Measurements from ENCODE around the gene SMNDC1. TPM values are rescaled to one million over a fixed set of nuclear protein-coding genes. Genes with fewer than 3 reads are reported as not detected.

The SMNDC1 gene
- total RNA-seq, 4 donors from 2014 or later = 9.7 to 17.0 (median 13.1) TPM

DNA sequence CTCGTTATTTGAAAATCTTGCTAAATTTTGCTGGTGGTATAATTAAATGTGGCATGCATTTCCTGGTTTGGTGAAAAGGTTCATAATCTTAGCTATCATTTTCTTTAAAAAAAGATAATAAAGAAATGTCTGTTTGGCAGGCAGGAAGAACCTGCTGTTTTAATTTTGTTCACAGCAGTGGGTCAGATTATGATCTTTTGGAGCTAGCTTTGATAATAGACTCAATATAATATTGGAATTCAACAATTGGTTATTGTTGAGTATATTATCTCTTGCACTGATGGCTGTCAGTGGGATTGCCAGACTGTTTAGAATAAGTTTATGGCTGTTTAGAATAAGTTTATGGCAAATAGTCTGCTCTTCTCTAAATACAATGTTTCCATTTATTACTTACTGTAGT is 62.2 kb downstream of the SMNDC1 start:
- TF ChIP-seq EP300 (IDR thresholded peaks at IDR 0.05) (no peak), POLR2AphosphoS5 (IDR thresholded peaks at IDR 0.05) (no peak), POLR2A (IDR thresholded peaks at IDR 0.05; ENCODE audit: low read depth) (no peak)
- TF ChIP-seq, protein P1, sequence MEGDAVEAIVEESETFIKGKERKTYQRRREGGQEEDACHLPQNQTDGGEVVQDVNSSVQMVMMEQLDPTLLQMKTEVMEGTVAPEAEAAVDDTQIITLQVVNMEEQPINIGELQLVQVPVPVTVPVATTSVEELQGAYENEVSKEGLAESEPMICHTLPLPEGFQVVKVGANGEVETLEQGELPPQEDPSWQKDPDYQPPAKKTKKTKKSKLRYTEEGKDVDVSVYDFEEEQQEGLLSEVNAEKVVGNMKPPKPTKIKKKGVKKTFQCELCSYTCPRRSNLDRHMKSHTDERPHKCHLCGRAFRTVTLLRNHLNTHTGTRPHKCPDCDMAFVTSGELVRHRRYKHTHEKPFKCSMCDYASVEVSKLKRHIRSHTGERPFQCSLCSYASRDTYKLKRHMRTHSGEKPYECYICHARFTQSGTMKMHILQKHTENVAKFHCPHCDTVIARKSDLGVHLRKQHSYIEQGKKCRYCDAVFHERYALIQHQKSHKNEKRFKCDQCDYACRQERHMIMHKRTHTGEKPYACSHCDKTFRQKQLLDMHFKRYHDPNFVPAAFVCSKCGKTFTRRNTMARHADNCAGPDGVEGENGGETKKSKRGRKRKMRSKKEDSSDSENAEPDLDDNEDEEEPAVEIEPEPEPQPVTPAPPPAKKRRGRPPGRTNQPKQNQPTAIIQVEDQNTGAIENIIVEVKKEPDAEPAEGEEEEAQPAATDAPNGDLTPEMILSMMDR (IDR thresholded peaks at IDR 0.05) = no peak
- no peak overlapping the region for H3K4me3 ChIP-seq
- no peak overlapping the region for H3K27ac ChIP-seq (replicated peaks in 1 of 4)
- WGBS = 97% methylated on average over 1 of the region's 1 CpG
- no peak for DNase-seq (ENCODE audit: extremely low spot score)
- H3K9me3 ChIP-seq = no peaks in the 10 kb centered on the region
- H3K36me3 ChIP-seq = peaks cover 0 to 30% (median 14%) of the 10 kb centered on the region in 4 donors
- intact Hi-C loops (cut with DNase I) = no loop called here
- peaks cover 21 to 63% (median 55%) of the 10 kb centered on the region in 4 donors for H3K4me1 ChIP-seq
- H3K27me3 ChIP-seq = no peaks in the 10 kb centered on the region

DNA sequence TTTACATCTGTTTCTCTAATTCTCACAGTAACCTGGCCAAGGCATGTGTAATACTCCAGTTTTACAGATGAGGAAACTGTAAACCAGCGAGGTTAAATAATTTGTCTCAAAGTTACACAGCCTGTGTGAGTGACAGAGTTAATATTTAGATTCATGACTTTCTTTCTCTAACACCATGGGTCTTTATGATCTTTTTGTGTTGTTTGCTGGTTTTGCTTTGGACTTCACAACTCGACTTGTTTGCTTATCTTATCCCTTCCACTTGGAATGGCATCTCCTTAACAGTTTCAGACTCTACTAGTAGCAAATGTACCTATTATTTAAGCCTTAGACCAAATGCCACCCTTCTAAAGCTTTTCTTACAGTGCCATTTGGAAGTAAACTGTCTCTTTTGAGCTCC is 62.9 kb downstream of the SMNDC1 start:
- Histone ChIP-seq H3K27ac (replicated peaks in 1 of 4) (no peak overlapping the region), H3K4me3 (no peak overlapping the region), H3K9me3 (no peaks in the 10 kb centered on the region), H3K4me1 (peaks cover 21 to 65% (median 56%) of the 10 kb centered on the region in 4 donors), H3K36me3 (peaks cover 0 to 32% (median 17%) of the 10 kb centered on the region in 4 donors), H3K27me3 (no peaks in the 10 kb centered on the region)
- WGBS = 67% methylated on average over 2 of the region's 2 CpGs
- no peak for TF ChIP-seq POLR2A (IDR thresholded peaks at IDR 0.05; ENCODE audit: low read depth)
- TF ChIP-seq EP300 (IDR thresholded peaks at IDR 0.05) = no peak
- TF ChIP-seq, protein P1 (IDR thresholded peaks at IDR 0.05) = no peak
- TF ChIP-seq POLR2AphosphoS5 (IDR thresholded peaks at IDR 0.05) = no peak
- DNase-seq (ENCODE audit: extremely low spot score) = no peak
- intact Hi-C loops (cut with DNase I) = no loop called here

DNA sequence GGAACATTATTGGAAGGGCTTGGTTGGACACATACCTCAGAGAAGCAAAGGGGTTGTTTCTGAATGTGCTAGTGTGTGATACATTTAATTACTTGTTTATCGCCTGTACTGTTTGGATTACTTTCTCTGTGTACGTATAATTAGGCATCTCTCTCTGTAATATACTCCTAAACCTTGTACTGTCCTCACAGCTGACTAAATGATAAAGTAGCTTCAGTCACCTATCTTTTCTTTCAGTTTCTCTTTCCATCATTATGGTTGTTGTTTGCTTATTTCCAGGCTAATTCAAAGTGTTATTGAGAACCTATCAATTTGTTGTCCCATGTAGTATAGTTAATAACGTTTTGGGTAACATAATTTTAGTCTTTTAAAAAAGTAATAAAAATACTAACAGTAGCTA is 63.3 kb downstream of the SMNDC1 start:
- TF ChIP-seq EP300 (IDR thresholded peaks at IDR 0.05) (no peak), POLR2A (IDR thresholded peaks at IDR 0.05; ENCODE audit: low read depth) (no peak), POLR2AphosphoS5 (IDR thresholded peaks at IDR 0.05) (no peak)
- TF ChIP-seq, protein P1 (IDR thresholded peaks at IDR 0.05) = no peak
- no peak overlapping the region for H3K4me3 ChIP-seq
- WGBS = 81% methylated on average over 3 of the region's 3 CpGs
- H3K9me3 ChIP-seq = no peaks in the 10 kb centered on the region
- no peaks in the 10 kb centered on the region for H3K27me3 ChIP-seq
- intact Hi-C loops (cut with DNase I) = no loop called here
- no peak overlapping the region for H3K27ac ChIP-seq (replicated peaks in 1 of 4)
- no peak for DNase-seq (ENCODE audit: extremely low spot score)
- peaks cover 0 to 27% (median 16%) of the 10 kb centered on the region in 4 donors for H3K36me3 ChIP-seq
- H3K4me1 ChIP-seq = peaks cover 21 to 64% (median 56%) of the 10 kb centered on the region in 4 donors

Other genes starting within 250 kb of the SMNDC1 start
- gene MXI1, start 97.3 kb downstream of the SMNDC1 start, total RNA-seq = 100 to 1,000 TPM; 198 to 292 (median 226) TPM
- gene DUSP5, start 193.0 kb upstream of the SMNDC1 start, total RNA-seq = 10 to 100 TPM in 1 of 4 donors, 1 to 10 TPM in 3; 3.8 to 25.7 (median 4.6) TPM

Measured in esophagus muscularis mucosa (tissue), 4 donors.